ENCODE data around the gene FLOT2. TPM values are rescaled to one million over a fixed set of nuclear protein-coding genes. Genes with fewer than 3 reads are reported as not detected.
"Not testable (repeated sequence)": the region's sequence is repeated elsewhere in the genome, so short reads cannot be mapped to it uniquely, and the experiment has no call there.

The FLOT2 gene
- total RNA-seq, 2 donors from 2014 or later, result 89.9 to 107 TPM

GRCh38 chr17:28880572-28880945 lies 17.0 kb downstream of the FLOT2 start:
- DNase-seq (no peak), ATAC-seq (no peak)
- intact Hi-C loops (cut with DNase I), result no loop called here

DNA sequence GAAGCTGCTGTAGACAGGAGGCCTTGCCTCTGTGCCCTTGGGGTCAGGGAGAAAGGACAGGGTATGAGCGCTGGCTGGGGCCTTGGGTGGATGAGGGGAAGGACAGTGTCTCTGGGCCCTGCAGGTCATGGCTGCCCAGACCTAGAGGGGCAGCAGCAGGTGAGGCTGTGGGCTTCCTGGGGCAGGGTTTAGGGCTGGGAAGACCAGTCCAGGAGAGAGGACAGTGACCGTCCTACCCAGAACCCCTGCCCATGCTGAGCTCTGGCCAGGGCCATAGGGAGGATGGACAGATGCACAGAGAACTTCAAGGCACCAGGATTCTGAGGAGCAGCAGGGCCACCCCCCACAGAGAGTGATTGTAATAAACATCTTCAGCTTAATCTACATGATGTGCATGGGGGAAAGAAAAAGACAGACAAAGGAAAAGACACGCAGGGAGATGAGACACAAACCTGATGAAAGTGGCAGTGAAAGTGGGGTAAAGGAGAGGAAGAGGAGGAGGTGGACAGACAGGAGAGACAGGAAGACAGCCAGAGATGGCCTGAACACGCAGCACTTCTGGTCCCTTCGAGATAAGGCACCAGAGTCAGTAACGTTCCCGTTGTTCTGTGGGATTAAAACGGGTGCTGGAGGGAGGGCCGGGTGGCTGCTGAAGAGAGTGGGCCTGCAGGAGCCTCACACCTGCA lies 17.5 kb downstream of the FLOT2 start:
- intact Hi-C loops (cut with DNase I), result no loop called here
- DNase-seq, result no peak
- no peak for ATAC-seq

DNA sequence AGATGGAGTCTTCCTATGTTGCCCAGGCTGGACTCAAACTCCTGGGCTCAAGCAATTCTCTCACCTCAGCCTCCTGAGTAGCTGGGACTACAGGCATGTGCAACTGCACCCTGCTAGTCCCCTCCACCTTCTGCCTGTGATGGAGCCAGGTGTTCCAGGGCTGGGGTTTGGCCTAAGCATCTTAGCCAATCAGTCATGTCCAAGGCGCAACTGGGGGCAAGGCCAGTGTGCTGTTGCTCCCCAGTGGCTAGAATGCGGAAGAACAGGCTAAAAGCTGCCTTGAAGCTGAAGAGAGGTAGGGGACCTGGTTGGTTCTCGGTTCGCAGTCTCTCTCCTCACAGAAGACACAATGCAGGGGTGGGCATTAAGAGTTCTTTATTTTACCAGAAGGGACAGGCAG lies 18.6 kb downstream of the FLOT2 start:
- intact Hi-C loops (cut with DNase I), result no loop called here
- DNase-seq, result no peak
- ATAC-seq, result no peak

GRCh38 chr17:28878158-28878910 lies 19.2 kb downstream of the FLOT2 start:
- ATAC-seq (no peak), DNase-seq (no peak)
- intact Hi-C loops (cut with DNase I), result no loop called here

- ATAC-seq; DNase-seq; intact Hi-C loops (cut with DNase I): not testable (repeated sequence)
Observed at GRCh38 chr17:28877150-28877711, 20.3 kb downstream of the FLOT2 start.

GRCh38 chr17:28875848-28876550 lies 21.5 kb downstream of the FLOT2 start:
- DNase-seq (no peak), ATAC-seq (no peak)
- intact Hi-C loops (cut with DNase I), result no loop called here

DNA sequence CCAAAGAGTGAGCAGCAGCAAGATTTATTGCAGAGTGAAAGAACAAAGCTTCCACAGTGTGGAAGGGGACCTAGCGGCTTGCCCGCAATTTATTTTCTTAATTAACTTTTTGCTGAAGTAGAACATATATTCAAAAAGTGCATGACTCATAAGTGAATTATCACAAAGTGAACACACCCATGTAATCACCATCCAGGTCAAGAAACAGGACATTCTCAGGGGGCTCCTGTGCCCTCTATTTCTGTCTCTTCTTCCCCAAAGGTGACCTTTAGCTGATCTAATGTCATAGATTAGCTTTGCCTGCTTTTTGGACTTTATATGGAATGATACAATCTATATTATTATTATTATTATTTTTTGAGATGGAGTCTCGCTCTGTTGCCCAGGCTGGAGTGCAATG lies 22.8 kb downstream of the FLOT2 start:
- DNase-seq, result no peak
- intact Hi-C loops (cut with DNase I), result no loop called here
- no peak for ATAC-seq

DNA sequence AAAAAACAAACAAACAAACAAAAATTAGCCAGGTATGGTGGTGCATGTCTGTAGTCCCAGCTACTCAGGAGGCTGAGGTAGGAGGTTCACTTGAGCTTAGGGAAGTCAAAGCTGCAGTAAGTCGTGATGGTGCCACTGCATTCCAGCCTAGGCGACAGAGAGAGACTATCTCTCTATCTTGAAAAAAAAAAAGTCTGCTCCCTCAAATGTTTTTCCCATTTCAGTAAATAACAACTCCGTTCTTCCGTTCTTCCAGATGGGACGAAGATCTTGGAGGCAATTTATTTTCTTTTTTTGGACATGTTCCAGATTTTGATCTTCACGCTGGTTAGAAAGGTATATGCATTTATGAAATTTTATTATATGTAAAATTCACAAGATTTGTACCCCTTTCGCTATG lies 23.7 kb downstream of the FLOT2 start:
- no peak for DNase-seq
- ATAC-seq, result no peak
- intact Hi-C loops (cut with DNase I), result no loop called here

DNA sequence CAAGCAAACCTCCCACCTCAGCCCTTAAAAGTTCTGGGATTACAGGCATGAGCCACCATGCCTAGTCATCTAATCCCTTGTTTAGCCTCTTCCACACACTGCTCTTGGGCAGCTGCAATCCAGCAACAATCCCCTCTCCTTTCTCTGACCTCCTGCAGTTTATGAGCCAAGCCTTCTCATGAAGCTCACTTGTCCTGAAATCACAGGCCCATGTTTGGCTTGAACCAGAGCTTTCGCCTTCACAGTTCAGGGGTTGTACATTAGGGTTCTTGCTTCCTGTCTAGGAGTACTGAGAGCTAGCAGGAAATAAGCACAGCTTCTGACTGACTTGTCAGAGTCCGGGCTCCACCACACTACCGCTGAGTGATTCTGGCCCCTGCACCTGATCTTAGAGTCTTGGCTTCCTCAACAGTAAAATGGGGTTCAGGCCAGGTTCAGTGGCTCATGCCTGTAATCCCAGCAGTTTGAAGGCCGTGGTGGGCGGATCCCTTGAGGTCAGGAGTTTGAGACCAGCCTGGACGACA lies 26.4 kb downstream of the FLOT2 start:
- DNase-seq (no peak), ATAC-seq (no peak)
- intact Hi-C loops (cut with DNase I), result no loop called here

DNA sequence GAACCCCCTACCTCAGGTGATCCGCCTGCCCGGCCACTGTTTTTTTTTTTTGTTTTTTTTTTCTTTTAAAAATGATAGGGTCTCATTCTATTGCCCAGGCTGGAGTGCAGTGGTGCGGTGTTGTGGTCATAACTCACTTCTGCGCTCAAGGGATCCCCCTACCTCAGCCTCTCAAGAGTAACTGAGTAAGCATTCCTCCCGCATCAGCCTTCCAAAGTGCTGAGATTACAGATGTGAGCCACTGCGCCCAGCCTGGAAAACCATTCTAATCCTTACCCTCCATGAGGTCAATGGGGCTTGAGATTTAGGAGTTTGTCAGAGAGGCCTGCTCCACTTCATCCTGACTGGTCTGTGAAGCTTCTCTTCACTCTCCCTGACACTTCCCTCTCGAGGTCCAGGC lies 30.3 kb downstream of the FLOT2 start:
- intact Hi-C loops (cut with DNase I), result no loop called here
- DNase-seq, result no peak
- ATAC-seq, result no peak

GRCh38 chr17:28865946-28866752 lies 31.4 kb downstream of the FLOT2 start:
- DNase-seq (no peak), ATAC-seq (no peak)

DNA sequence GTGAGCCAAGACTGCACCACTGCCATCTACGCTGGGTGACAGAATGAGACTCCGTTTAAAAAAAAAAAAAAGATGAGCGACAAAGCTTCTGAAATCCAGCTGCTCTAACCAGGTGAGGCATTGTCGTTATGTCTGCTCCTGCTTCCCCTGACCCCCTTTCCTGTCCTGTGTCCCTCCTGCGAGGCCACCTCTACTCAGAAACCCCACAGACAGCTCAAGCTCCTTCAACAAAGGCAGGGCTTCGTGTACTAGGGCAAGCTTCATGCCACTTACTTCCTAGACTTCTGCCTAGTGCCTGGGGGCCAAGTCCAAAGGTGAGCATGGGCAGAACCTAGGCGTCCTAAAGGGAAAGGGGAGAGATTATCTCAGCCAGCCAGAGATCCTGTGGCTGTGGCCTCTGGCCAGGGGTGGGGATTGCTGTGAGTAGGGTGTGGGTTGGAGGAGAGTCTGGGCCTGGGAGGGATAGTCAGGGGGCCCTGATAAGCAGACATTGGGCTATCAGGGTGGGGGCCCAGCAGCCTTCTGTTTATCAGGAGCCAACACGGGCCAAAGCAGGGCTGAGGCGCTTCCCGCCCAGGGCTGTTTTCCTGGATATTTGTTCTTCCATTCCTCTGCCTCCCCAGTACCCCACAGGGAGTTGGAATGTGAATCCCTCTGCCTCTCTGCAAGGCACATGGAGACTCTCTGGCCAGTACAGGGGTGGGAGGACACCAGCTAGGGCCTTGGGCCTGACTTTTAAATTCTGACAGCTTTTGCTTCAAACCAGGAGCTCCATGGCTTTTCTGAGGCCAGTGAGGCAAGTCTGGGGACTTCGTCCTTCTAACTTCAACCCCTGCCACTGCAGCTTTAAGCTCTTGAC lies 32.3 kb downstream of the FLOT2 start:
- intact Hi-C loops (cut with DNase I), result no loop called here
- DNase-seq (peak; percentile 71), ATAC-seq (peak in 1 of 2 donors; percentile 82)

More at GRCh38 chr17:28865946-28866752, 31.4 kb downstream of the FLOT2 start:
- intact Hi-C loops (cut with DNase I), result no loop called here

DNA sequence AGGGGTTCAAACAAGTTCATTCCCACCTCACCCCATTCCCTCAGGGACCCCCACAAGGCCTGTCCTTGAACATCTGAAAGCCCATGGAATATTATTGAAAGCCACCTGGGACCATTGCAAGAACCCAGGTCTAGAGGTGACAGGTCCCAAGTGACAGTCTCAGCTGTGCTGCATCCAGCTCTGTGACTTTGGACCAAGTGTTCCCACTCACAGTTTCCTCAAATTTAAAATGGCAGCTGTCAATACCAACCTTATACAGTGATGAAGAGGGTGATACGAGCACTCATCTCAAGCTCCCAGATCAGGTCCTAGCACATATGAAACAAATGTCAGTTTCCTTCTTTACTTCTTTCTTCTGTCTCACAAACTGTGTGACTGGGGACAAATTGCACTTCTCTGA lies 33.6 kb downstream of the FLOT2 start:
- DNase-seq, result no peak
- intact Hi-C loops (cut with DNase I), result no loop called here
- no peak for ATAC-seq

DNA sequence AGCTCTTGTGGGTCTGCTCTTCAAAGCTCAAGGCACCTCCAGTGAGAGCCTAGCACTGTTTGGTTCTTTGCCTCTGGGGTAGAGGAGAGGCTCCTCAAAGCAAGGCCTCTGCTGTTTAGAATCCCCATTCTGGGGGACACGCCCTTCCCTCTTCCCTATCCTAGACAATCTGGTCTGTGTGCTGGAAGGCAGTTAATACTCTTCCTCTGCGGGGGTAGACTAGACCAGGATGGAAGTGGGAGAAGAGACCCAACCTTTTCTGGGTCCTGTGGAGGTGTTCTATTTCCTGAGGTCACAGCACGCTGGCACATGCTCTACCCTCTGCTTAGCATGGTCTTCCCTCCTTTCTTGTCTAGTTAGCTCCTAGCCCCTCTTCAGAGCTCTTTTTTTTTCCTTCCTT lies 35.0 kb downstream of the FLOT2 start:
- ATAC-seq (no peak), DNase-seq (no peak)
- intact Hi-C loops (cut with DNase I), result no loop called here

GRCh38 chr17:28861393-28862203 lies 35.9 kb downstream of the FLOT2 start:
- DNase-seq, result no peak
- intact Hi-C loops (cut with DNase I), result no loop called here
- ATAC-seq, result no peak

DNA sequence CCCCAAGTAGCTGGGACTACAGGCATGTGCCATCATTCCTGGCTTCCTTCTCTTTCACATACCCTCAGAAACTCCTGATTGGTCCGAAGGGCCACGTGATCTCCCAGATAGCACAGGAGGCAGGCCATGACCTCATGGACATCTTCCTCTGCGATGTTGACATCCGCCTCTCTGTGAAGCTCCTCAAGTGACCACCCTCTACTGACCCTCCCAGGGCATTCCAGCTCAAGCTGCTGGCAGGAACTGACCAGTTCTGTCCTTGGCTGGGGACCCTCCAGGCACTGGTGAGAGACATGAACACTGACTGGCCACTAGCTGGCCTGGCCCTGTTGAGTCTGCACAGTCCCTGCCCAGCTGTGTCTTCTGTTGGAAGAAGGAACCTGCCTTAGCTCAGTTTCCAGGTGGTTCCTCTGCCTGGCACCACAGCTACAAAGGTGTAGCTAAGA lies 37.1 kb downstream of the FLOT2 start:
- ATAC-seq (no peak), DNase-seq (no peak)
- intact Hi-C loops (cut with DNase I), result no loop called here

GRCh38 chr17:28858801-28859355 lies 38.7 kb downstream of the FLOT2 start:
- ATAC-seq (no peak), DNase-seq (no peak)
- intact Hi-C loops (cut with DNase I), result no loop called here

Measured in left cardiac atrium (tissue), 4 donors.